Medulla oblongata (tissue), 1 donor: Measurements from ENCODE around the gene PLCL2.

Source experiments
- DNase-seq: peaks from one replicate; pipeline ENCODE4 v3.0.0-alpha.2; 2015; ENCODE audit errors: extremely low spot score

Gene PLCL2

GRCh38 chr3:17044855-17045254 lies 160.1 kb downstream of the PLCL2 start:
- no peak for DNase-seq

- peak; percentile 25 for DNase-seq
Measured at GRCh38 chr3:17045705-17046104, 160.9 kb downstream of the PLCL2 start.

- DNase-seq = no peak
Measured at GRCh38 chr3:17046623-17047022, 161.9 kb downstream of the PLCL2 start.

- no peak for DNase-seq
Measured at GRCh38 chr3:17047162-17047561, 162.4 kb downstream of the PLCL2 start.

GRCh38 chr3:17047894-17048293 lies 163.1 kb downstream of the PLCL2 start:
- DNase-seq = no peak

- DNase-seq = no peak
Measured at GRCh38 chr3:17050071-17050470, 165.3 kb downstream of the PLCL2 start.

- DNase-seq = no peak
Measured at GRCh38 chr3:17050506-17050905, 165.8 kb downstream of the PLCL2 start.

GRCh38 chr3:17052363-17052762 lies 167.6 kb downstream of the PLCL2 start:
- peak; percentile 44 for DNase-seq

- DNase-seq = no peak
Measured at GRCh38 chr3:17054301-17054981, 169.7 kb downstream of the PLCL2 start.

- no peak for DNase-seq
Measured at GRCh38 chr3:17054982-17055343, 170.2 kb downstream of the PLCL2 start.

GRCh38 chr3:17055374-17056276 lies 170.9 kb downstream of the PLCL2 start:
- DNase-seq = no peak

GRCh38 chr3:17057321-17057720 lies 172.6 kb downstream of the PLCL2 start:
- no peak for DNase-seq

- DNase-seq = no peak
Measured at GRCh38 chr3:17059989-17060550, 175.3 kb downstream of the PLCL2 start.

GRCh38 chr3:17061005-17061404 lies 176.2 kb downstream of the PLCL2 start:
- DNase-seq = no peak

- DNase-seq = no peak
Measured at GRCh38 chr3:17062736-17063135, 178.0 kb downstream of the PLCL2 start.

GRCh38 chr3:17063596-17063995 lies 178.8 kb downstream of the PLCL2 start:
- DNase-seq = no peak

- DNase-seq = no peak
Measured at GRCh38 chr3:17065315-17065714, 180.6 kb downstream of the PLCL2 start.

- DNase-seq = no peak
Measured at GRCh38 chr3:17065881-17066280, 181.1 kb downstream of the PLCL2 start.

- DNase-seq = no peak
Measured at GRCh38 chr3:17069754-17070153, 185.0 kb downstream of the PLCL2 start.

GRCh38 chr3:17070161-17070959 lies 185.6 kb downstream of the PLCL2 start:
- peak; percentile 23 for DNase-seq

GRCh38 chr3:17074559-17074958 lies 189.8 kb downstream of the PLCL2 start:
- DNase-seq = no peak

GRCh38 chr3:17075358-17075757 lies 190.6 kb downstream of the PLCL2 start:
- DNase-seq = no peak
